ENCODE data around the gene MEI4.

Gene MEI4

GRCh38 chr6:77906070-77906469 lies 253.2 kb downstream of the MEI4 start:
- H4K20me1 ChIP-seq (ENCODE audit: insufficient read depth, low read length), result no peaks in the 10 kb centered on the region
- H3F3A ChIP-seq (ENCODE audit: insufficient read depth, low read length), result no peaks in the 10 kb centered on the region
- no peaks in the 10 kb centered on the region for H3K36me3 ChIP-seq (ENCODE audit: insufficient read depth, low read length)
- no peak overlapping the region for H3K4me3 ChIP-seq (ENCODE audit: low read depth, low read length, poor library complexity, severe bottlenecking)
- H3K27ac ChIP-seq (ENCODE audit: low read depth, low read length, poor library complexity, severe bottlenecking), result no peak overlapping the region
- TF ChIP-seq CTCF (IDR thresholded peaks at IDR 0.05; ENCODE audit: low read length), result no peak
- TF ChIP-seq EZH2 (IDR thresholded peaks at IDR 0.05; ENCODE audit: borderline replicate concordance, low read length), result no peak
- no peak overlapping the region for H3K9ac ChIP-seq (ENCODE audit: low read length)
- no peak overlapping the region for H3K4me2 ChIP-seq (ENCODE audit: low read length)
- no peaks in the 10 kb centered on the region for H3K4me1 ChIP-seq (ENCODE audit: insufficient read depth, low read length, severe bottlenecking)
- H2AFZ ChIP-seq (ENCODE audit: low read length), result no peak overlapping the region
- H3K9me2 ChIP-seq (ENCODE audit: low read depth, low read length), result no peaks in the 10 kb centered on the region
- no peaks in the 10 kb centered on the region for H3K27me3 ChIP-seq (ENCODE audit: insufficient read depth, low read length)
- H3K79me2 ChIP-seq (ENCODE audit: insufficient read depth, low read length), result no peaks in the 10 kb centered on the region
- H3K9me3 ChIP-seq (ENCODE audit: low read length), result no peaks in the 10 kb centered on the region

DNA sequence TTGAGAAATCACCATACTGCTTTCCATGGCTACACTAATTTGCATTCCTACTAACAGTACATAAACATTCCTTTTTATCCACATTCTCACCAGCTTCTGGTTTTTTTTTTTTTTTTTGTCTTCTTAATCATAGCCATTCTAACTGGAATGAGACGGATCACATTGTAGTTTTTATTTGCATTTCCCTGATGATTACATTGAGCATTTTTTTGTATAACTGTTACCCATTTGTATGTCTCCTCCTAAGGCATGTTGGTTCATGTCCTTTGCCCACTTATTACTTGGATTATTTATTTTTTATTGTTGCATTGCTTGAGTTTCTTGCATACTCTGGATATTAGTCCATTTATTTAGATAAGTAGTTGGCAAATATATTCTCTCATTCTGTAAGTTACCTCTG lies 258.0 kb downstream of the MEI4 start:
- no peaks in the 10 kb centered on the region for H3K9me3 ChIP-seq (ENCODE audit: low read length)
- H3K4me1 ChIP-seq (ENCODE audit: insufficient read depth, low read length, severe bottlenecking), result no peaks in the 10 kb centered on the region
- H3K79me2 ChIP-seq (ENCODE audit: insufficient read depth, low read length), result no peaks in the 10 kb centered on the region
- no peak overlapping the region for H2AFZ ChIP-seq (ENCODE audit: low read length)
- H3K27me3 ChIP-seq (ENCODE audit: insufficient read depth, low read length), result no peaks in the 10 kb centered on the region
- H3K9me2 ChIP-seq (ENCODE audit: low read depth, low read length), result no peaks in the 10 kb centered on the region
- H3K27ac ChIP-seq (ENCODE audit: low read depth, low read length, poor library complexity, severe bottlenecking), result no peak overlapping the region
- H3K9ac ChIP-seq (ENCODE audit: low read length), result no peak overlapping the region
- no peaks in the 10 kb centered on the region for H3K36me3 ChIP-seq (ENCODE audit: insufficient read depth, low read length)
- no peak overlapping the region for H3K4me3 ChIP-seq (ENCODE audit: low read depth, low read length, poor library complexity, severe bottlenecking)
- H3K4me2 ChIP-seq (ENCODE audit: low read length), result no peak overlapping the region
- no peaks in the 10 kb centered on the region for H4K20me1 ChIP-seq (ENCODE audit: insufficient read depth, low read length)
- TF ChIP-seq CTCF (IDR thresholded peaks at IDR 0.05; ENCODE audit: low read length), result no peak
- no peak for TF ChIP-seq EZH2 (IDR thresholded peaks at IDR 0.05; ENCODE audit: borderline replicate concordance, low read length)
- H3F3A ChIP-seq (ENCODE audit: insufficient read depth, low read length), result no peaks in the 10 kb centered on the region

GRCh38 chr6:77926198-77926751 lies 273.4 kb downstream of the MEI4 start:
- Histone ChIP-seq H2AFZ (ENCODE audit: low read length) (no peak overlapping the region), H3K4me2 (ENCODE audit: low read length) (no peak overlapping the region), H4K20me1 (ENCODE audit: insufficient read depth, low read length) (no peaks in the 10 kb centered on the region), H3K9ac (ENCODE audit: low read length) (no peak overlapping the region), H3K36me3 (ENCODE audit: insufficient read depth, low read length) (no peaks in the 10 kb centered on the region), H3K9me3 (ENCODE audit: low read length) (no peaks in the 10 kb centered on the region), H3K4me3 (ENCODE audit: low read depth, low read length, poor library complexity, severe bottlenecking) (no peak overlapping the region), H3K4me1 (ENCODE audit: insufficient read depth, low read length, severe bottlenecking) (no peaks in the 10 kb centered on the region), H3K79me2 (ENCODE audit: insufficient read depth, low read length) (no peaks in the 10 kb centered on the region), H3K9me2 (ENCODE audit: low read depth, low read length) (no peaks in the 10 kb centered on the region), H3F3A (ENCODE audit: insufficient read depth, low read length) (no peaks in the 10 kb centered on the region), H3K27me3 (ENCODE audit: insufficient read depth, low read length) (no peaks in the 10 kb centered on the region), H3K27ac (ENCODE audit: low read depth, low read length, poor library complexity, severe bottlenecking) (no peak overlapping the region)
- peak; percentile 22 for TF ChIP-seq CTCF (IDR thresholded peaks at IDR 0.05; ENCODE audit: low read length)
- TF ChIP-seq EZH2 (IDR thresholded peaks at IDR 0.05; ENCODE audit: borderline replicate concordance, low read length), result no peak

Measured in OCI-LY1 (cell line).